SJCRH30 (cell line): ENCODE results near the gene DMD. TPM values are rescaled to one million over a fixed set of nuclear protein-coding genes. Genes with fewer than 3 reads are reported as not detected.

Experiments
- DNase-seq, 2 experiments: peaks; one replicate each; pipeline ENCODE4 v3.0.0-alpha.2; 2015 to 2020
- H3K27ac ChIP-seq: fragments of 250-450 bp; sonication (Bioruptor Pico); 2 replicates; pipeline ENCODE4 v1.5.1; 2020; ENCODE audit warnings: mild to moderate bottlenecking, moderate library complexity
- H3K27me3 ChIP-seq: fragments of 250-450 bp; sonication (Bioruptor Pico); 2 replicates; pipeline ENCODE4 v1.5.1; 2020; ENCODE audit warnings: mild to moderate bottlenecking, moderate library complexity
- H3K36me3 ChIP-seq: fragments of 250-450 bp; sonication (Bioruptor Pico); 2 replicates; pipeline ENCODE4 v1.5.1; 2020; ENCODE audit warnings: mild to moderate bottlenecking, moderate library complexity
- H3K4me1 ChIP-seq: fragments of 250-450 bp; sonication (Bioruptor Pico); 2 replicates; pipeline ENCODE4 v1.5.1; 2020; ENCODE audit warnings: mild to moderate bottlenecking, moderate library complexity
- H3K4me3 ChIP-seq: fragments of 250-450 bp; sonication (Bioruptor Pico); 2 replicates; pipeline ENCODE4 v1.5.1; 2020; ENCODE audit warnings: mild to moderate bottlenecking, moderate library complexity
- H3K9me3 ChIP-seq: fragments of 250-450 bp; sonication (Bioruptor Pico); replicated peaks from 2 replicates; pipeline ENCODE4 v1.5.1; 2020; ENCODE audit warnings: mild to moderate bottlenecking, moderate library complexity
- total RNA-seq: library from RNA; depleted of rRNA; stranded (reverse); fragments of >200 nt; shearing (Covaris generic); gene quantifications from 2 replicates; pipeline ENCODE4 v1.2.3, GENCODE V29; 2014

The DMD gene
- total RNA-seq, 1 experiment from 2014 or later = 94.8 TPM

GRCh38 chrX:31366041-31366440, 1845.3 kb downstream of the DMD start:
- no peaks in the 10 kb centered on the region for H3K4me1 ChIP-seq
- H3K9me3 ChIP-seq = no peaks in the 10 kb centered on the region
- no peaks in the 10 kb centered on the region for H3K27me3 ChIP-seq
- no peaks in the 10 kb centered on the region for H3K36me3 ChIP-seq
- H3K27ac ChIP-seq = no peak overlapping the region
- no peak overlapping the region for H3K4me3 ChIP-seq
- no peak for DNase-seq

DNA sequence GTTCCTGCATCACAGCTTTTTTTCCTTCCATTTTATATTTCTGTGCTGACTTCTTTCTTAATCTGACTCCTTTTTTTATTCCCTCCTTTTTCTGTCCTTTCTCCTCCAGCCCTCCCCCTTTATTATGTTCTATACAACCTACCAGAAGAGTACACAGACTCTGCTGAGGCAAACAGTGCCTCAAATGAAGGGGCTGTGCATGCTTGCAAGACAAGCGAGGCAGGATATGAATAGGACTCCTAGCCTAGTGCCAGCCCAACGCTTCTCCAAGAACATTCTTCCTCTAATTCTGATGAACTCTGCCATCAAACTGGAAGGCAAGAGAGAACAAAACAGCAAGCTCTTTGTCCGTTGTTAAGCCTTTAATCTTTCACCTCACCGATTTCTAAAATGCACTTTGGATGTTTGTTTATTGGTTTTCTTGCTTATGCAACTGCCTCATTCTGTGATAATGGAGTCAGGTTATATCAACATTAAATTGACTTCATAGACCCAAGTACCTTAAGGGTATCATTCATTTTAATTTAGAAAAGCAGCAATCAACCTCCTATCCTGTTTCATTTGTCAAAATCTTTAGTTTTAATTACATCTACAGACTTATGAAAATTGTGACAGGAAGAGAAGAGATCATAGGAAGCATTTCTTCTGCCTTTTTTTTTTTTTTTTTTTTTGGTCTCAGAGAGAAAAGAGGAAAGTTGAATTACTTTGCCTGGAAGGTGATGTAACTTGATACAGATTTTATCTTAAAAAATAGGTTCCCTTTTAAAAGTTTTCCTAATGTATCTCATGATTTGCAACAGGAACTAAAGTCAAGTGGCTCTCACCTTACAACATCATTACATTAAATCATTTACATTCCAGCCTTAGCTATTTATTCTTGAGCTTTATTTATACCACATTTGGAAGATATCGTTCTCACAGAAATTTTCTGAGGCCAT, 1854.8 kb downstream of the DMD start:
- H3K36me3 ChIP-seq = no peaks in the 10 kb centered on the region
- no peaks in the 10 kb centered on the region for H3K27me3 ChIP-seq
- H3K4me3 ChIP-seq = peak overlapping the region; percentile 36; the same call in 1 of the 2 replicates
- no peak overlapping the region for H3K27ac ChIP-seq
- H3K9me3 ChIP-seq = no peaks in the 10 kb centered on the region
- peaks cover 3% of the 10 kb centered on the region; the same call in 1 of the 2 replicates for H3K4me1 ChIP-seq
- peak; percentile 3 to 23 for DNase-seq

GRCh38 chrX:31355206-31355955, 1856.0 kb downstream of the DMD start:
- no peaks in the 10 kb centered on the region for H3K9me3 ChIP-seq
- DNase-seq = no peak
- H3K27ac ChIP-seq = no peak overlapping the region
- no peak overlapping the region for H3K4me3 ChIP-seq
- peaks cover 3% of the 10 kb centered on the region; the same call in 1 of the 2 replicates for H3K4me1 ChIP-seq
- no peaks in the 10 kb centered on the region for H3K27me3 ChIP-seq
- H3K36me3 ChIP-seq = no peaks in the 10 kb centered on the region

DNA sequence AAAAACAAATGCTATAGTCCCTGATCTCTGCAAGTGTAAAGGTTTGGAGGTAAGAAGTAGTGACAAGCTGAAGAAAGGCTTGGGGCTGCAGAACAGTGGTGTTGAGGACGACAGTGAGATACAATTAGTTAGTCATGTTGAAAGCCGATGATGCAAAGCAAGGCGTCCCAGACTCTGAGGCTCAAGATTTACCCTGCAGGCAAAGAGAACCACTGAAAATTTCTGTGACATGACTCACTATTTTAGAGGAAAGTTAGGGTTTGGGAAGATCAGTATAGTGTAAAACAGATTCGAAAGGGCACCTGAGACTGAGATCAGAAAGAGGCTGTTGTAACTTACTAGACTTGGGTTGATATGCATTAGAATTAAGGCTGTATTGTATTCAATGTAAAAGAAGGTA, 1858.3 kb downstream of the DMD start:
- Histone ChIP-seq H3K4me3 (no peak overlapping the region), H3K9me3 (no peaks in the 10 kb centered on the region), H3K4me1 (peaks cover 3% of the 10 kb centered on the region; the same call in 1 of the 2 replicates), H3K36me3 (no peaks in the 10 kb centered on the region), H3K27me3 (no peaks in the 10 kb centered on the region), H3K27ac (0 out of 2 replicates have a peak overlapping the region, but pooled peaks have one; percentile 17)
- DNase-seq = peak; percentile 30 to 60

GRCh38 chrX:31350808-31351074, 1860.6 kb downstream of the DMD start:
- Histone ChIP-seq H3K4me1 (peaks cover 3% of the 10 kb centered on the region; the same call in 1 of the 2 replicates), H3K27ac (no peak overlapping the region), H3K4me3 (no peak overlapping the region), H3K9me3 (no peaks in the 10 kb centered on the region), H3K27me3 (no peaks in the 10 kb centered on the region), H3K36me3 (no peaks in the 10 kb centered on the region)
- no peak for DNase-seq

- Histone ChIP-seq H3K9me3 (no peaks in the 10 kb centered on the region), H3K36me3 (no peaks in the 10 kb centered on the region), H3K27me3 (no peaks in the 10 kb centered on the region), H3K4me3 (no peak overlapping the region), H3K27ac (no peak overlapping the region), H3K4me1 (peaks cover 3% of the 10 kb centered on the region; the same call in 1 of the 2 replicates)
- no peak for DNase-seq
These were observed 1861.8 kb downstream of the DMD start for GRCh38 chrX:31349515-31349914.

DNA sequence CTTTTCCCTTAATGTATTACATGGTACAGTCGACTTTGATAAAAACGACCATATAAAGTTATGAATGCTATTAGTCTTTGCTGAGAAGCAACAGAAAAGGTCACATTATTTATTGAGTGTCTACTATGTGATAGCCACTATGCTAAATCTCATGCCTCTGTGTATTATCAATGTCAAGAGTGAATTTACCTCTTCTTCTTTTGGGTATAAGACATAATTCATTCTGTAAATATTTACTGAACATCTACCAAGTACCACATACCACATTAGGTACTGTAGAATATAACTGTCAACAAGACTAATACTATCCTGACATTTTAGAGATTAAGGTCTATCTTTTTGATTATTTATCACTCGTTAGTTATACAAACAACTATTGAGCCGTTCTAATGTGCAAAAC, 1870.8 kb downstream of the DMD start:
- Histone ChIP-seq H3K27ac (no peak overlapping the region), H3K4me3 (no peak overlapping the region), H3K36me3 (no peaks in the 10 kb centered on the region), H3K27me3 (no peaks in the 10 kb centered on the region), H3K9me3 (no peaks in the 10 kb centered on the region), H3K4me1 (no peaks in the 10 kb centered on the region)
- DNase-seq = no peak

DNA sequence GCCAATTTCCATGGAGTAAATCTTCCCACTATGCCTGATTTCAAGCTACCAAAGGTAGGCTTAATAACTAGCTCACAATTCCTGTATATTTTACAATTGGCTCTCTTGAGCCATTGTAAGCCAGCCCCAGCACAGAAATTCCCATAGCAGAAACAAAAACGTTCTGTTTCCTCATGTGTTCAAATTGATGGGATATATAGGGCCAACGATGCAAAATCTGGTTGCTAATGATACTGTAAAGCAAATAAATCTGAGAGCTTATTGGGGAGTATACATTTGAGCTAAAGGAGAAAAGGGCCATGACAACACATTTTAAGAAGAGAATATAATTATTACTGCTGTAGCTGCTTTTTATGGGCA, 1872.4 kb downstream of the DMD start:
- Histone ChIP-seq H3K27me3 (no peaks in the 10 kb centered on the region), H3K27ac (no peak overlapping the region)
- no peak for DNase-seq

DNA sequence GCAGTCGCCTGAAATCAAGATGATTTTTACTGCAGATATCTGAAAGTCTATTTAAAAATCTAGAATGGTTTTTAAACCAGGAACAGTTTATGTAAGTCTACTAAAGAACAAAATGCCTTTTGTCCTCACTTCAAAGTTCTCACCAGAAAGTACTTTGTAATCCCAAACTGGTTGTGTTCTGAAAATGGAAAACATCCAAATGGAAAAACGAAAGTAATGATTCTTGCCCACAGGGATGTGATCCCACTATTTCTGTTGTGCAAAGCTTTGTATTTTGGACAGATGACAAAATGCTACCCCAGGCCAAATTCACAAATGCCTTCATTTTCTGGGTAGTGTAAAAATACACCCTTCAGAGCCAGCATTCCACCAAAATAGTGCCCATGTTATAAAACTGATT, 1874.0 kb downstream of the DMD start:
- Histone ChIP-seq H3K27ac (no peak overlapping the region), H3K36me3 (no peaks in the 10 kb centered on the region), H3K9me3 (no peaks in the 10 kb centered on the region), H3K4me3 (no peak overlapping the region), H3K27me3 (no peaks in the 10 kb centered on the region), H3K4me1 (peaks cover 4% of the 10 kb centered on the region)
- no peak for DNase-seq

More for the DNA sequence above, 1872.4 kb downstream of the DMD start:
- H3K4me1 ChIP-seq = no peaks in the 10 kb centered on the region
- no peaks in the 10 kb centered on the region for H3K9me3 ChIP-seq
- H3K4me3 ChIP-seq = no peak overlapping the region
- no peaks in the 10 kb centered on the region for H3K36me3 ChIP-seq

GRCh38 chrX:31336419-31336818, 1874.9 kb downstream of the DMD start:
- Histone ChIP-seq H3K4me3 (no peak overlapping the region), H3K36me3 (no peaks in the 10 kb centered on the region), H3K9me3 (no peaks in the 10 kb centered on the region), H3K27me3 (no peaks in the 10 kb centered on the region), H3K27ac (no peak overlapping the region), H3K4me1 (peaks cover 7% of the 10 kb centered on the region)
- DNase-seq = no peak

GRCh38 chrX:31334997-31335396, 1876.4 kb downstream of the DMD start:
- H3K4me1 ChIP-seq = peaks cover 7% of the 10 kb centered on the region
- DNase-seq = no peak
- no peaks in the 10 kb centered on the region for H3K36me3 ChIP-seq
- no peak overlapping the region for H3K4me3 ChIP-seq
- H3K9me3 ChIP-seq = no peaks in the 10 kb centered on the region
- H3K27ac ChIP-seq = no peak overlapping the region
- H3K27me3 ChIP-seq = no peaks in the 10 kb centered on the region

DNA sequence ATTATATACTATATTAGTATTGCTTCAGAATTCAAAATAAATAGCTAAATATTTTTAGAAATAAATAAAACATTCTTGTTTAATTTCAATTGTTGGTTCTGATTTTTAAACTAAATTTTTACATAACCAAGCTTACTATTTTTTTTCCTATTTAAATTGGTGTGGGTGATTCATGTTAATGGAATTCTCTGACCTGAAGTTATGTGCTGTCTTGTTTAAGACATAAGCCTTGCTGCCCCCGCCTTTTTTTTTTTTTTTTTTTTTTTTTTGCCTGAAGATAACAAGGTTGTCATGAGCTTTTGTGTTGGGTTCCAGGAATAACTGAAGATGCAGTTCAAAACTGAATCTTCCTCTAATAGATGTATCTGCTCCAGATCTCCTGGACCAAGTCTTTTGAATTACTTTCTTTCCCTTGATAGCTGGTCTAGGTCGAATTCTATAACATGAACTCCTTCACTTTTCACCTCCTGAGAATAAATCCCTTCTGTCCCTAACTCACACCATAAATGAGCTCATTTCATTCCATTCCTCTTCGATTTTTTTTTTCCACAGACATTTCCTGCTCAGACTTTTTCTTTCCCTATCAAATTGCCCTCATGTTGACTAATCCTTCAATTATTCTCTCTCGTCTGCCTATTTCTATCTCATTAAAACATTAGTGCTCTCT, 1878.1 kb downstream of the DMD start:
- H3K4me3 ChIP-seq = no peak overlapping the region
- H3K27ac ChIP-seq = peak overlapping the region; percentile 37
- no peak for DNase-seq

DNA sequence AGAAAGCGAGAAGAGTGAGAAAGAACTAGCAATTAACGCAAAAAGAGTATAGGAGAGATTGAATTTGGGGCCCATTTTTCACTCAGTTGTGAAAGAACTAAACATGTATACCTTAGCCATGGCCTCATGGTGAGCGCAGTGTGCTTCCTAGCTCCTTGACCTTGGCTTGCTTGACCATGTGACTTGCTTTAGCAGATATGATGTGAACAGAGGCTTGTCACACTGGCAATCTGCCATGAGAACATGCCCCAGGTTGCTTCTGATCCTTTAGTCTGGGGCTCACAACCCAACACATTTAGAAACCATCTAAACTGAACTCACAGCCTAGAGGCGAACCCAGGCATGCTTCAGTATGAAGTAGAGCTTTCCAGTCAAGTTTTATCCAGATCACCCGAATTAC, 1879.4 kb downstream of the DMD start:
- H3K9me3 ChIP-seq = no peaks in the 10 kb centered on the region
- H3K4me3 ChIP-seq = no peak overlapping the region
- no peaks in the 10 kb centered on the region for H3K36me3 ChIP-seq
- DNase-seq = peak; percentile 12 to 40
- no peaks in the 10 kb centered on the region for H3K27me3 ChIP-seq
- no peak overlapping the region for H3K27ac ChIP-seq
- peaks cover 7% of the 10 kb centered on the region for H3K4me1 ChIP-seq

More for the DNA sequence above, 1878.1 kb downstream of the DMD start:
- Histone ChIP-seq H3K9me3 (no peaks in the 10 kb centered on the region), H3K27me3 (no peaks in the 10 kb centered on the region), H3K36me3 (no peaks in the 10 kb centered on the region), H3K4me1 (peaks cover 7% of the 10 kb centered on the region)

DNA sequence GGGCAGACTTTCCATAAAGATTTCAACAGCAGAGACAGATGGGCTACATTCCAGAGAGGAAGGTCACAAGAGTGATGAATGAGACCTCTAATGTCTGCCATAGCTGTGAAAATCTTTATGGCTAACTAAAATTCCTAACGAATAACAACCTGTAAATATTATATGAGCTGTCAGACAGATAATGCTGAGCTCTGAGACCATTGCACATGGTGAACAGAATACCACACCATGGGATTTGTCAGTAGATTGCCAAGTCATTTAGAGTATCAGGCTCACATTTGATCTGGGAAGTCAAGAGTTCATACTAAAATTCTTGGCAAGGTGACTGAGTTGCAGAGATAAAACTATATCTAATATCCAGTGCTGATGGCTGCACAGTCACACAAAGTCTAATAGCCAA, 1880.3 kb downstream of the DMD start:
- Histone ChIP-seq H3K27ac (no peak overlapping the region), H3K4me3 (no peak overlapping the region), H3K36me3 (no peaks in the 10 kb centered on the region), H3K9me3 (no peaks in the 10 kb centered on the region), H3K4me1 (peaks cover 7% of the 10 kb centered on the region), H3K27me3 (no peaks in the 10 kb centered on the region)
- DNase-seq = no peak

DNA sequence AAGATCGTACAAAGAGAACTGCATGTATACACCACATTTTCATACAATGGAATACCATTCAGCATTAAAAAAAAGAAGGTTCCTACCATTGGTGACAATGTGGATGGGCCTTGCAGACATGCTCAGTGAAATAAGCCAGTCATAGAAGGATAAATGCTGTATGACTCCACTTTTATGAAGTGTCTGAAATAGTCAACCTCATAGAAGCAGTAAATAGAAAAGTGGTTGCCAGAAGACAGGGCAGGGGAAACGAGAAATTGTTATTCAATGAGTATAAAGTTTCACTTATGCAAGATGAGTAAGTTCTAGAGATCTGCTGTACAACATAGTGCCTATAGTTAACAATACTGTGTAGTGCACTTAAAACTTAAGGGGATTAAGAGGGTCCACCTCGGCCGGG, 1882.1 kb downstream of the DMD start:
- Histone ChIP-seq H3K4me1 (peaks cover 12% of the 10 kb centered on the region), H3K4me3 (no peak overlapping the region), H3K27me3 (no peaks in the 10 kb centered on the region), H3K27ac (no peak overlapping the region), H3K36me3 (no peaks in the 10 kb centered on the region), H3K9me3 (no peaks in the 10 kb centered on the region)
- no peak for DNase-seq
